PC-9 (cell line): ENCODE measurements around the gene IPPK. TPM values are rescaled to one million over a fixed set of nuclear protein-coding genes. Genes with fewer than 3 reads are reported as not detected.

Source experiments
- BruUV-seq: library from RNA; stranded (reverse); fragments of 400-500 nt; replicated peaks from 2 replicates; lab custom pipeline; 2021; lab: Mats Ljungman, UMichigan
- CTCF ChIA-PET: fragments of 300-600 bp; sonication (Branson Sonifier 250); formaldehyde crosslinking; loops from one replicate; lab custom pipeline; 2022; ENCODE audit warnings: antibody characterized with exemption; lab: Charles Lee
- POLR2A ChIA-PET: fragments of 300-600 bp; sonication (Branson Sonifier 250); formaldehyde crosslinking; loops from one replicate; lab custom pipeline; 2022; ENCODE audit warnings: antibody characterized with exemption; ENCODE audit not compliant: unreplicated experiment; lab: Charles Lee
- DNase-seq, 2 experiments: peaks; one replicate each; pipeline versions ENCODE4 v3.0.0 to v3.0.0-alpha.2; 2015 to 2022; ENCODE audit warnings: mixed read lengths in 1 of 2
- H2AFZ ChIP-seq: fragments of 200-600 bp; sonication (generic); 2 replicates; pipeline ENCODE4 v1.8.1; 2017; ENCODE audit warnings: antibody characterized with exemption
- H3F3A ChIP-seq: fragments of 200-600 bp; sonication (generic); 2 replicates; pipeline ENCODE4 v1.8.1; 2017; ENCODE audit warnings: antibody characterized with exemption, mild to moderate bottlenecking, low read depth; ENCODE audit not compliant: insufficient read depth
- H3K27ac ChIP-seq: fragments of 200-600 bp; sonication (generic); 2 replicates; pipeline ENCODE4 v1.6.1; 2016; ENCODE audit warnings: mixed run types
- H3K27me3 ChIP-seq: fragments of 200-600 bp; sonication (generic); 2 replicates; pipeline ENCODE4 v1.6.1; 2016; ENCODE audit warnings: low read depth, mixed run types; ENCODE audit not compliant: insufficient read depth
- H3K36me3 ChIP-seq: fragments of 200-600 bp; sonication (generic); 2 replicates; pipeline ENCODE4 v1.6.1; 2016; ENCODE audit warnings: low read depth, mixed run types
- H3K4me1 ChIP-seq: fragments of 200-600 bp; sonication (generic); replicated peaks from 2 replicates; pipeline ENCODE4 v1.6.1; 2016; ENCODE audit warnings: mixed run types; ENCODE audit not compliant: insufficient read depth
- H3K4me2 ChIP-seq: fragments of 200-600 bp; sonication (generic); 2 replicates; pipeline ENCODE4 v1.6.1; 2017; ENCODE audit warnings: mixed run types
- H3K4me3 ChIP-seq: fragments of 200-600 bp; sonication (generic); 2 replicates; pipeline ENCODE4 v1.6.1; 2016; ENCODE audit warnings: mixed run types
- H3K79me2 ChIP-seq: fragments of 200-600 bp; sonication (generic); 2 replicates; pipeline ENCODE4 v1.6.1; 2017; ENCODE audit warnings: low read depth, mixed run types
- H3K9me2 ChIP-seq: fragments of 200-600 bp; sonication (generic); 2 replicates; pipeline ENCODE4 v1.8.1; 2017; ENCODE audit warnings: mild to moderate bottlenecking; ENCODE audit not compliant: insufficient read depth
- H3K9me3 ChIP-seq: fragments of 200-600 bp; sonication (generic); 2 replicates; pipeline ENCODE4 v1.8.1; 2016; ENCODE audit warnings: low read depth; ENCODE audit not compliant: insufficient read depth
- H4K20me1 ChIP-seq: fragments of 200-600 bp; sonication (generic); 2 replicates; pipeline ENCODE4 v1.8.1; 2017; ENCODE audit not compliant: insufficient read depth
- EZH2 ChIP-seq: fragments of 200-600 bp; sonication (generic); IDR thresholded peaks from 2 replicates; pipeline ENCODE4 v1.8.0; 2017; ENCODE audit warnings: antibody characterized with exemption, low read depth
- intact Hi-C: fragments of 100-400 bp; cut with micrococcal nuclease; formaldehyde crosslinking; loops from one replicate; pipeline ENCODE4 v1.10.0; 2022; ENCODE audit not compliant: unreplicated experiment
- total RNA-seq: library from RNA; stranded (reverse); gene quantifications from 2 replicates; pipeline ENCODE4 v1.2.3, GENCODE V29; 2021
- TF ChIP-seq, protein P1 (sequence below): fragments of 200-600 bp; sonication (generic); conservative IDR thresholded peaks from 2 replicates; pipeline ENCODE4 v1.6.1; 2017; ENCODE audit warnings: mixed run types, antibody characterized with exemption, mild to moderate bottlenecking, moderate library complexity

Gene IPPK
- total RNA-seq, 1 experiment from 2014 or later: 12.3 TPM

DNA sequence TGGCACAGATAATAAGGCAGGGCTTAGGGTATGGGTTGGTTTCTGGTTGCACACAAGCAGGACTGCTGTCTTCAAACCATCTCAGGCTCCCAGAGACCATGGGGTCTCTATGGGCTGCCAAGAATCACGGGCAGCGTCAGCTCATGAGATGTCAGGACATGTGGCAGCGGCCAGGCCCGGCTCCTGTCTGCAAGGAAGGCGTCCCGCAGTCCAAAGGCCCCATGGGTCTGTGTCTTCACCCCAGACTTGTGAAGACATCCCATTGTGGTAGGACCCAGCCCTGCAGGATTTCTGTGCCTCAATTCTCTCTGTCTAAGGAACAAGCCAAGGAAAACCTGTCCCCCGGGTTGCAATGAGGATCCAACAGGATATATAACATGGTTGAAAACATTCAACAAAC lies 32.6 kb downstream of the IPPK start:
- Histone ChIP-seq H3K4me2 (no peak overlapping the region), H3K9me2 (no peaks in the 10 kb centered on the region), H3K27me3 (no peaks in the 10 kb centered on the region), H3K4me3 (no peak overlapping the region), H3K9me3 (no peaks in the 10 kb centered on the region), H3K79me2 (no peaks in the 10 kb centered on the region), H4K20me1 (peaks cover 6% of the 10 kb centered on the region), H3F3A (no peaks in the 10 kb centered on the region), H3K36me3 (peaks cover 15% of the 10 kb centered on the region; the same call in 1 of the 2 replicates), H3K27ac (no peak overlapping the region), H2AFZ (no peak overlapping the region), H3K4me1 (no peaks in the 10 kb centered on the region)
- CTCF ChIA-PET: no interaction called here
- POLR2A ChIA-PET: no interaction called here
- no peak for DNase-seq
- no TSS peak for BruUV-seq
- TF ChIP-seq, protein P1, sequence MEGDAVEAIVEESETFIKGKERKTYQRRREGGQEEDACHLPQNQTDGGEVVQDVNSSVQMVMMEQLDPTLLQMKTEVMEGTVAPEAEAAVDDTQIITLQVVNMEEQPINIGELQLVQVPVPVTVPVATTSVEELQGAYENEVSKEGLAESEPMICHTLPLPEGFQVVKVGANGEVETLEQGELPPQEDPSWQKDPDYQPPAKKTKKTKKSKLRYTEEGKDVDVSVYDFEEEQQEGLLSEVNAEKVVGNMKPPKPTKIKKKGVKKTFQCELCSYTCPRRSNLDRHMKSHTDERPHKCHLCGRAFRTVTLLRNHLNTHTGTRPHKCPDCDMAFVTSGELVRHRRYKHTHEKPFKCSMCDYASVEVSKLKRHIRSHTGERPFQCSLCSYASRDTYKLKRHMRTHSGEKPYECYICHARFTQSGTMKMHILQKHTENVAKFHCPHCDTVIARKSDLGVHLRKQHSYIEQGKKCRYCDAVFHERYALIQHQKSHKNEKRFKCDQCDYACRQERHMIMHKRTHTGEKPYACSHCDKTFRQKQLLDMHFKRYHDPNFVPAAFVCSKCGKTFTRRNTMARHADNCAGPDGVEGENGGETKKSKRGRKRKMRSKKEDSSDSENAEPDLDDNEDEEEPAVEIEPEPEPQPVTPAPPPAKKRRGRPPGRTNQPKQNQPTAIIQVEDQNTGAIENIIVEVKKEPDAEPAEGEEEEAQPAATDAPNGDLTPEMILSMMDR: no peak
- no peak for TF ChIP-seq EZH2
- intact Hi-C loops: loop anchor here (10.0 kb wide), 2 partner anchors 363 to 863 kb away; no protein-coding TSS in a partner anchor

DNA sequence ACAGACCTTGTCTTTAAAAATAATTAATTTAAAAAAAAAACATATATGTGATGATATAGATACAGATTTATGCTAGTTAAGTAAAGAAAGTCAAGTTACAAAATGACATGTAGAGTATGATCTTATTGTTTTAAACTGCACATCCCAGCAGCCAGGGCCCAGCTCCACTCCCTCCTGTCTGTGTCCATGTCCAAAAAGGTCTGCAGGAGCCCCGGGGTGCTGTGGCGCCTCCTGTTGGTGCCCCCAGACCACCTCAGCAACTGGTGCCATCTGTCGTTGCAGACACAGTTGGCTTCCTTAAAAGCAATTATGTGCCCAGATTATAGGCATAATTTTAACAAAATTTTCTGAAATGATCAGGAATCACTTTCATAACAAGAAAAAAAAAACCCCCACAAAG lies 33.3 kb downstream of the IPPK start:
- H3K9me3 ChIP-seq: no peaks in the 10 kb centered on the region
- H3K27ac ChIP-seq: no peak overlapping the region
- H3K9me2 ChIP-seq: no peaks in the 10 kb centered on the region
- TF ChIP-seq, protein P1: no peak
- TF ChIP-seq EZH2: no peak
- H3K4me3 ChIP-seq: no peak overlapping the region
- DNase-seq: no peak
- H3K27me3 ChIP-seq: no peaks in the 10 kb centered on the region
- H3F3A ChIP-seq: no peaks in the 10 kb centered on the region
- intact Hi-C loops: loop anchor here (10.0 kb wide), 2 partner anchors 362 to 862 kb away; no protein-coding TSS in a partner anchor
- CTCF ChIA-PET: no interaction called here
- H4K20me1 ChIP-seq: peaks cover 5% of the 10 kb centered on the region
- no TSS peak for BruUV-seq
- no peaks in the 10 kb centered on the region for H3K79me2 ChIP-seq
- POLR2A ChIA-PET: no interaction called here
- H3K4me1 ChIP-seq: no peaks in the 10 kb centered on the region
- H2AFZ ChIP-seq: no peak overlapping the region
- peaks cover 22% of the 10 kb centered on the region; the same call in 1 of the 2 replicates for H3K36me3 ChIP-seq
- H3K4me2 ChIP-seq: no peak overlapping the region

DNA sequence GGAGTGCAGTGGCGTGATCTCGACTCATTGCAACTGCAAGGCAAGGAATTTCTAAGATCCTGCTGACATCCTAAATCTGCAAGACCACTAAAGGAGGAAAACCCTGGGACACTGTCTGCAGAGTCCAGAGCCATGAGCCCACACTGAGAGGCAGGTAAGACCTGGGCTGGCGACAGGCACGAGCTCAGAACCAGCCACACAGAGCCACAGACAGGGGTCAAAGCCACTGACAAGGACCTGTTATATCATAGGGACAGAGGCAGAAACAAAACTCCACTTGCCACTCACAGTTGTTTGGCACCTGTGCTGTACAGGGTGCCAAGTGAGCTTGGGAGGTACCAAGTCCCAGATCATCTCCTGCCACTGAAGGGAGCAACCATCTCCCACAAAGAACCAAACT lies 34.2 kb downstream of the IPPK start:
- no peaks in the 10 kb centered on the region for H3K9me3 ChIP-seq
- ChIA-PET CTCF (no interaction called here), POLR2A (no interaction called here)
- intact Hi-C loops: loop anchor here (2.0 to 10.0 kb wide), 3 partner anchors 311 to 861 kb away; partner anchors contain the start of genes CENPP and NOL8
- H3K4me1 ChIP-seq: no peaks in the 10 kb centered on the region
- H3K9me2 ChIP-seq: no peaks in the 10 kb centered on the region
- no peak overlapping the region for H3K4me3 ChIP-seq
- H4K20me1 ChIP-seq: no peaks in the 10 kb centered on the region
- BruUV-seq: no TSS peak
- no peak overlapping the region for H3K27ac ChIP-seq
- no peak overlapping the region for H2AFZ ChIP-seq
- no peak for DNase-seq
- no peaks in the 10 kb centered on the region for H3K27me3 ChIP-seq
- TF ChIP-seq, protein P1: no peak
- no peak for TF ChIP-seq EZH2
- H3K36me3 ChIP-seq: peaks cover 24% of the 10 kb centered on the region; the same call in 1 of the 2 replicates
- H3K79me2 ChIP-seq: no peaks in the 10 kb centered on the region
- H3F3A ChIP-seq: no peaks in the 10 kb centered on the region
- no peak overlapping the region for H3K4me2 ChIP-seq
